GM21786 (cell line): Measurements from ENCODE around the gene KRT15.

Experiments used
- ATAC-seq: cut with Tn5 transposase; IDR thresholded peaks from one replicate; pipeline ENCODE4 v1.9.1; 2021; ENCODE audit not compliant: unreplicated experiment

KRT15 gene

GRCh38 chr17:41505809-41506767, 12.6 kb downstream of the KRT15 start:
- no peak for ATAC-seq

- ATAC-seq: no peak
Measured at GRCh38 chr17:41505007-41505808, 13.5 kb downstream of the KRT15 start, which contains the start of gene KRT13. KRT13 (minus strand) TSS chr17:41505612; CDS start chr17:41505550, 62 bp downstream.

- no peak for ATAC-seq
Measured at GRCh38 chr17:41504246-41504977, 14.3 kb downstream of the KRT15 start.

GRCh38 chr17:41503202-41503601, 15.5 kb downstream of the KRT15 start:
- ATAC-seq: no peak

GRCh38 chr17:41500131-41500911, 18.4 kb downstream of the KRT15 start:
- no peak for ATAC-seq

- no peak for ATAC-seq
Measured at GRCh38 chr17:41499714-41500113, 19.0 kb downstream of the KRT15 start.

GRCh38 chr17:41498276-41498675, 20.4 kb downstream of the KRT15 start:
- ATAC-seq: no peak

- no peak for ATAC-seq
Measured at GRCh38 chr17:41496803-41497484, 21.7 kb downstream of the KRT15 start.

GRCh38 chr17:41494524-41494923, 24.2 kb downstream of the KRT15 start:
- ATAC-seq: no peak

GRCh38 chr17:41492771-41493170, 25.9 kb downstream of the KRT15 start:
- no peak for ATAC-seq

GRCh38 chr17:41492351-41492750, 26.3 kb downstream of the KRT15 start:
- no peak for ATAC-seq

- no peak for ATAC-seq
Measured at GRCh38 chr17:41491476-41491875, 27.2 kb downstream of the KRT15 start.

GRCh38 chr17:41490000-41490990, 28.4 kb downstream of the KRT15 start:
- no peak for ATAC-seq

- no peak for ATAC-seq
Measured at GRCh38 chr17:41489531-41489930, 29.2 kb downstream of the KRT15 start, which contains the start of gene KRT36. KRT36 (minus strand) TSS chr17:41489910; CDS start chr17:41489864, 46 bp downstream.

GRCh38 chr17:41486809-41487530, 31.7 kb downstream of the KRT15 start:
- ATAC-seq: no peak

GRCh38 chr17:41486316-41486715, 32.4 kb downstream of the KRT15 start:
- no peak for ATAC-seq
